Naive thymus-derived CD4-positive, alpha-beta T cell (primary cell): Measurements from ENCODE around the gene DOCK4. TPM values are rescaled to one million over a fixed set of nuclear protein-coding genes. Genes with fewer than 3 reads are reported as not detected.
"Not testable (repeated sequence)": the region's sequence is repeated elsewhere in the genome, so short reads cannot be mapped to it uniquely, and the experiment has no call there.

Experiments
- ATAC-seq: fragments of 150-1000 bp; cut with Tn5 transposase; 2 replicates; pipeline ENCODE4 v1.10.0; 2021; ENCODE audit warnings: mild to moderate bottlenecking, moderate library complexity
- CTCF ChIA-PET: fragments of 350-600 bp; sonication (Branson Sonifier 250); formaldehyde crosslinking; loops from one replicate; lab custom pipeline; 2021; ENCODE audit warnings: antibody characterized with exemption; lab: Charles Lee
- POLR2A ChIA-PET: fragments of 350-600 bp; sonication (Branson Sonifier 250); formaldehyde crosslinking; loops from one replicate; lab custom pipeline; 2021; ENCODE audit warnings: antibody characterized with exemption, inconsistent platforms; lab: Charles Lee
- DNase-seq, 9 donors: peaks; one replicate each; pipeline versions ENCODE4 v3.0.0 to v3.0.0-alpha.2; 2020 to 2022; ENCODE audit warnings: mixed read lengths in 1 of 9
- H3K27ac ChIP-seq: one replicate; pipeline ENCODE4 v1.7.0; 2013; ENCODE audit warnings: mild to moderate bottlenecking, low read depth, low read length, moderate library complexity
- H3K27me3 ChIP-seq, 2 donors: one replicate each; pipeline ENCODE4 v1.7.0; 2013; ENCODE audit warnings: low read length in 2 of 2, mild to moderate bottlenecking in 2 of 2, moderate library complexity in 2 of 2; ENCODE audit not compliant: control insufficient read depth in 2 of 2, insufficient read depth in 2 of 2
- H3K36me3 ChIP-seq, 3 experiments: 1 replicate in 2 of 3; 2 replicates in 1 of 3; pipeline ENCODE4 v1.7.0; 2013; ENCODE audit warnings: low read length in 3 of 3, mild to moderate bottlenecking in 3 of 3, moderate library complexity in 1 of 3; ENCODE audit not compliant: insufficient read depth in 3 of 3, control insufficient read depth in 2 of 3
- H3K4me1 ChIP-seq, 2 donors: one replicate each; pipeline ENCODE4 v1.7.0; 2013; ENCODE audit warnings: low read length in 2 of 2, mild to moderate bottlenecking in 2 of 2, moderate library complexity in 1 of 2; ENCODE audit not compliant: control insufficient read depth in 2 of 2, insufficient read depth in 2 of 2
- H3K4me3 ChIP-seq: 2 replicates; pipeline ENCODE4 v1.7.0; 2013; ENCODE audit warnings: mild to moderate bottlenecking, low read length
- H3K9me3 ChIP-seq, 3 experiments: 1 replicate in 2 of 3; 2 replicates in 1 of 3; pipeline ENCODE4 v1.7.0; 2013; ENCODE audit warnings: low read length in 3 of 3; ENCODE audit not compliant: control insufficient read depth in 2 of 3
- H3K27ac Mint-ChIP-seq, 9 donors: one replicate each; pipeline ENCODE4 v1.8.0; 2020 to 2022; ENCODE audit warnings: mixed read lengths in 9 of 9, mild to moderate bottlenecking in 8 of 9, moderate library complexity in 5 of 9, inconsistent platforms in 2 of 9
- H3K27me3 Mint-ChIP-seq, 5 donors: one replicate each; pipeline ENCODE4 v1.8.0; 2021 to 2022; ENCODE audit warnings: mixed read lengths in 5 of 5, mild to moderate bottlenecking in 1 of 5
- H3K36me3 Mint-ChIP-seq, 5 donors: one replicate each; pipeline ENCODE4 v1.8.0; 2020 to 2022; ENCODE audit warnings: mixed read lengths in 5 of 5, mild to moderate bottlenecking in 3 of 5, inconsistent platforms in 1 of 5
- H3K4me1 Mint-ChIP-seq, 7 donors: one replicate each; pipeline ENCODE4 v1.8.0; 2020 to 2022; ENCODE audit warnings: mixed read lengths in 7 of 7, mild to moderate bottlenecking in 3 of 7, inconsistent platforms in 1 of 7
- H3K4me3 Mint-ChIP-seq, 10 donors: one replicate each; pipeline ENCODE4 v1.8.0; 2020 to 2022; ENCODE audit warnings: mild to moderate bottlenecking in 10 of 10, mixed read lengths in 10 of 10, moderate library complexity in 6 of 10, inconsistent platforms in 2 of 10
- H3K9me3 Mint-ChIP-seq, 11 donors: one replicate each; pipeline ENCODE4 v1.8.0; 2020 to 2022; ENCODE audit warnings: mixed read lengths in 11 of 11, mild to moderate bottlenecking in 4 of 11, inconsistent platforms in 1 of 11, moderate library complexity in 1 of 11
- intact Hi-C, 2 donors: fragments of 100-400 bp; cut with micrococcal nuclease; formaldehyde crosslinking; loops; one replicate each; pipeline ENCODE4 v1.15.1; 2023
- polyA plus RNA-seq, 2 donors: library from polyadenylated mRNA; unstranded; fragments of 300-500 nt; fragmentation: Illumina TruSeq; gene quantifications; one replicate each; pipeline ENCODE4 v1.2.3, GENCODE V29; 2021
- total RNA-seq, 6 experiments: library from RNA in 5 of 6; stranded (reverse) in 5 of 6; gene quantifications; 1 replicate in 5 of 6; 2 replicates in 1 of 6; pipeline ENCODE4 v1.2.3 and lab custom pipeline; 2021 to 2026

DOCK4 gene
- total and polyA plus RNA-seq, 7 experiments from 2014 or later = 0.16 to 3.1 (median 2.2) TPM; not detected in 1

DNA sequence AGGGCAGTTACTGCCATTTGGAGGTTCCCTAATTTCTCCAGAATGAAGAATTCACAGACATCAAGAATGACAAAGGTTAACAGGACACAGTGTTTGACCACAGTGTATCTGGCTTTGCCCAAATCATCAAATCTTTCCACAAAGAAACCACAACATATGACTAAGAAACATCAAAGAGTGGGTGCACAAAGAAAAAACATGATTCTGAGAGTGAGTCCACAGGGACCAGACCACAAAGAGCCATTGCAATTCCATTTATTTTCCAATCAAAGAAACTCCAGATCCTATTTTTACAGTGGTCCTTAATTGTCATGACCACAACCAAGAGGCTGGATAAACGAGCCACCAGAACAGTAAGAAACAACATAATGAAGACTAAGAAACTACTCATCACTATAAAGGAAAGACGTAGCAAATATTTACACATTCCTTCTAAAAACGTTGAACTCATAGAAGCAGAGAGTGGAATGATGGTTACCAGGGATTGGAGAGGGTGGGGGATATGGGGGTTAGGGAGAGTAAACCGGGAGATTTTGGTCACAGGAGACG, 286.5 kb downstream of the DOCK4 start:
- Histone ChIP-seq H3K9me3 (no peaks in the 10 kb centered on the region), H3K4me1 (no peaks in the 10 kb centered on the region), H3K36me3 (no peaks in the 10 kb centered on the region), H3K4me3 (no peak overlapping the region), H3K27me3 (no peaks in the 10 kb centered on the region), H3K27ac (no peak overlapping the region)
- no peak for ATAC-seq
- ChIA-PET POLR2A (no interaction called here), CTCF (no interaction called here)
- Mint-ChIP-seq H3K4me1 (no peaks in the 10 kb centered on the region), H3K36me3 (no peaks in the 10 kb centered on the region), H3K9me3 (peaks cover 0 to 3% (median 0%) of the 10 kb centered on the region in 11 donors), H3K4me3 (no peak overlapping the region), H3K27me3 (peaks cover 0 to 16% (median 3%) of the 10 kb centered on the region in 5 donors), H3K27ac (no peak overlapping the region)
- intact Hi-C loops = no loop called here
- DNase-seq = no peak

DNA sequence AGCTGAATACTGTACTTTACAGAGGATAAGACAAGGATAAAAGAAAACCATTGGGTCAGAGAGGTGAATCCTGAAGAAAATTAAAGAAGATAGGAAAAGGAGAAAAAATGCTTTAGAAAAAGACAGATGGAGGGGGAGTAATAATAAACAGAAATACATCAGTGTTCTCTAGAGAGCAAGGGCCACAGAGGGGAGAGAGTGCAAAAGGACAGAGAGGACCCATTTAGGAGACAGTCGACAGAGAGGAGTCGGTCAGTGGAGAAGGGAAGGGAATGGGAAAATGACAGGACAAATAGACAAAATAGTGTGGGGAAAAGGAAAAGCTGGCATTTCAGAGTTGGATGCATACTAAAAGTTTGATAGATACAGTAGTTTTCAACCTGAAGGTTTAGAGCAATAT, 287.0 kb downstream of the DOCK4 start:
- Histone ChIP-seq H3K27me3 (no peaks in the 10 kb centered on the region), H3K9me3 (no peaks in the 10 kb centered on the region), H3K36me3 (no peaks in the 10 kb centered on the region), H3K4me3 (no peak overlapping the region), H3K4me1 (no peaks in the 10 kb centered on the region), H3K27ac (no peak overlapping the region)
- Mint-ChIP-seq H3K4me3 (no peak overlapping the region), H3K36me3 (peaks cover 0 to 4% (median 0%) of the 10 kb centered on the region in 5 donors), H3K27me3 (peaks cover 3 to 15% (median 4%) of the 10 kb centered on the region in 5 donors), H3K4me1 (no peaks in the 10 kb centered on the region), H3K27ac (no peak overlapping the region), H3K9me3 (peaks cover 0 to 3% (median 0%) of the 10 kb centered on the region in 11 donors)
- ATAC-seq (no peak), DNase-seq (no peak)
- intact Hi-C loops = no loop called here
- ChIA-PET POLR2A (no interaction called here), CTCF (no interaction called here)

DNA sequence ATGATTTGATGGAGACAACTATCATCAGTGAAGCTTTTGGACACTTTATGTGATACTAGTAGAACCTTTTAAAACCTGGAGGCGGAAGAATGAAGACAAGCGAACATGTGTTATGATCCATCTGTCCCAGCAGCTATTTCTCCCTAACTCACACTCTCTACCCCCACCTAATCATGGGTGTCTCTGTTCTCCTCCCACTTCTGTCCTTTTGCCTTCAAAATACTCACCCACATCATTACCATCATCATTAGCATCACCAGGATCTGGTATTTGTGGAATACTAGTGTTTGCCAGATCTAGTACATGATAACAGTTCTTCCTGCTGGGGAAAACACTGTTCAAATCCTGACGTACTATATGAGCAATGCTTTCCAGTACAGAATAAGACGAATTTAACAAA, 287.7 kb downstream of the DOCK4 start:
- Histone ChIP-seq H3K4me1 (no peaks in the 10 kb centered on the region), H3K27ac (no peak overlapping the region), H3K9me3 (no peaks in the 10 kb centered on the region), H3K4me3 (no peak overlapping the region), H3K36me3 (no peaks in the 10 kb centered on the region), H3K27me3 (no peaks in the 10 kb centered on the region)
- intact Hi-C loops = no loop called here
- ChIA-PET POLR2A (no interaction called here), CTCF (no interaction called here)
- no peak for ATAC-seq
- Mint-ChIP-seq H3K27me3 (peaks cover 3 to 16% (median 7%) of the 10 kb centered on the region in 5 donors), H3K36me3 (peaks cover 0 to 4% (median 0%) of the 10 kb centered on the region in 5 donors), H3K4me1 (no peaks in the 10 kb centered on the region), H3K9me3 (peaks cover 0 to 3% (median 0%) of the 10 kb centered on the region in 11 donors), H3K27ac (no peak overlapping the region), H3K4me3 (no peak overlapping the region)
- no peak for DNase-seq

DNA sequence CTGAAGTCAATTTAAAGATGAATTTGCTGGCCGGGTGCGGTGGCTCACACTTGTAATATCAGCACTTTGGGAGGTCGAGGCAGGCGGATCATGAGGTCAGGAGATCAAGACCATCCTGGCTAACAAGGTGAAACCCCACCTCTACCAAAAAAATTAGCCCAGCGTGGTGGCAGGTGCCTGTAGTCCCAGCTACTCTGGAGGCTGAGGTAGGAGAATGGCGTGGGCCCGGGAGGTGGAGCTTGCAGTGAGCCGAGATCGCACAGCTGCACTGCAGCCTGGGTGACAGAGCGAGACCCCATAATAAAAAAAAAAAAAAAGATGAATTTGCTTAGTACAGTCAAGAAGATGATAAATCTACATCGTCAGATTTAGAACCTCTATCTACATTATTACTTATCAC, 288.8 kb downstream of the DOCK4 start:
- H3K9me3 ChIP-seq, H3K36me3 Mint-ChIP-seq, H3K4me3 ChIP-seq, H3K4me3 Mint-ChIP-seq, H3K27ac Mint-ChIP-seq, POLR2A ChIA-PET, H3K36me3 ChIP-seq, H3K4me1 Mint-ChIP-seq, H3K4me1 ChIP-seq, ATAC-seq, CTCF ChIA-PET, intact Hi-C loops, H3K27me3 ChIP-seq, H3K27ac ChIP-seq, H3K9me3 Mint-ChIP-seq, DNase-seq: not testable (repeated sequence)
- H3K27me3 Mint-ChIP-seq = peaks cover 3 to 16% (median 7%) of the 10 kb centered on the region in 5 donors

DNA sequence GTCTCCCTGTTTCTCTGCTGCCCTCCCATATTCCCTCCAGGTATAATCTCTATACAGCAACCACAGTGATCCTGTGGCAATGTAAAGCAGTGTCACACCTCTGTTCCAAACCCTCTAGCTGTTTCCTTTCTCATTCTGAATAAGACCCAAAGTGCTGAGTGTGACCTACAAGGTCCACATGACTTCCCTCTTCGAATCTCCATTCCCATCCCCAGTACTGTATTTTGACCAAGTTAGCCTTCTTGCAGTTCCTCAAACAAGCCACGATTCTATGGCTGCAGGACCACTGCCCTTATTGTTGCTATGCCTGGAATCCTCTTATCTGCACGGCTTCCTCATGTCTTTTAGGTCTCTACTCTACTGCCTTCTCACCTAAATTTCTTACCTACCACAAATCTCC, 291.9 kb downstream of the DOCK4 start:
- H3K27me3 Mint-ChIP-seq = peaks cover 0 to 16% (median 7%) of the 10 kb centered on the region in 5 donors
- H3K27ac Mint-ChIP-seq = no peak overlapping the region
- H3K4me3 Mint-ChIP-seq = no peak overlapping the region
- H3K4me1 Mint-ChIP-seq = peaks cover 0 to 1% (median 0%) of the 10 kb centered on the region in 7 donors
- H3K4me3 ChIP-seq = no peak overlapping the region
- POLR2A ChIA-PET = no interaction called here
- H3K27me3 ChIP-seq = no peaks in the 10 kb centered on the region
- no peaks in the 10 kb centered on the region for H3K4me1 ChIP-seq
- no peak overlapping the region for H3K27ac ChIP-seq
- DNase-seq = no peak
- peaks cover 0 to 4% (median 0%) of the 10 kb centered on the region in 11 donors for H3K9me3 Mint-ChIP-seq
- H3K36me3 ChIP-seq = no peaks in the 10 kb centered on the region
- intact Hi-C loops = no loop called here
- peaks cover 0 to 4% (median 0%) of the 10 kb centered on the region in 5 donors for H3K36me3 Mint-ChIP-seq
- no peak for ATAC-seq
- CTCF ChIA-PET = no interaction called here
- H3K9me3 ChIP-seq = no peaks in the 10 kb centered on the region

DNA sequence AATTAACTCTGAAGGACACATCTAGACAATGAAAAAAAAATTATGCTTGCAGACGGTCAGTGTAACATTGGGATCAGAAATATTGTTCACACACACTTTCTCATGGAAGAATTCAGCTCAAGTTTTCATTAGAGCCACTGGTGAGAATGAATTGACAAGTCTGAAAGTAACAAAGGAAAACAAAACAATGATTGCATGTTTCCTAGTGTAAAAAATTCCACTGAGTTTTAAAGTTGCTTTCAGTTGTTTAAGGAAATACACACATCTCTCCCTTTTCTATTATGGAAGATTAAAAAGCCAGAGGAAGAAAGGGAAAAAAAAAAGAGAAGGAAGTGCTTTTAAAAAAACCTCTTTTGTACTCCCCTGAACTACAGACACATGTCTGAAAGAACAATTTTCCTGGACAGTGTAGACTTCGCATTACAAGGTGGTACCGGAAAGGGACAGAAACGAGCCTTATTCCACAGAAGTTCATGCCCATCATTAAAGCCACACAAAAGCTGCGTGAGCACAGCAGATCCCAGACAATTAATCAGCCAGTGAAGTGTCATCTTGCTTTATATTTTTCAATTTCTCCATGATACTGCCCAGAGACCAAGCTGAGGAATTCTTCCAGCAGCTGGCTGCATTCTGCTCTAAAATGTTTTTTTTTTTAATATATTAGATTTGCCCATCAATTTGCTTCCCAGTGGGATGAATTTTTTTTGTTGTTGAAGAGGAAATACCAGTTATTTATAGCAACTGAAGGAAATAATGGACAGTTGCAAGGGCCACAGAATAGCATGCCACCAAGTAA, 294.8 kb downstream of the DOCK4 start:
- ATAC-seq = no peak

More for the DNA sequence above, 294.8 kb downstream of the DOCK4 start:
- Mint-ChIP-seq H3K27ac (no peak overlapping the region), H3K9me3 (peaks cover 0 to 7% (median 0%) of the 10 kb centered on the region in 11 donors), H3K4me1 (peaks cover 0 to 1% (median 0%) of the 10 kb centered on the region in 7 donors), H3K4me3 (no peak overlapping the region), H3K36me3 (peaks cover 0 to 4% (median 0%) of the 10 kb centered on the region in 5 donors), H3K27me3 (peaks cover 0 to 9% (median 7%) of the 10 kb centered on the region in 5 donors)
- no peaks in the 10 kb centered on the region for H3K4me1 ChIP-seq
- H3K9me3 ChIP-seq = no peaks in the 10 kb centered on the region
- intact Hi-C loops = no loop called here
- no peak for DNase-seq
- H3K27ac ChIP-seq = no peak overlapping the region
- H3K36me3 ChIP-seq = no peaks in the 10 kb centered on the region
- CTCF ChIA-PET = no interaction called here
- no peaks in the 10 kb centered on the region for H3K27me3 ChIP-seq
- no peak overlapping the region for H3K4me3 ChIP-seq
- POLR2A ChIA-PET = no interaction called here
